DND-41 (cell line): Measurements from ENCODE around the gene DAPK3.

Experiments used
- ATAC-seq: fragments of 200-7000 bp; cut with Tn5 transposase; 3 replicates; pipeline ENCODE4 v1.9.1; 2021; ENCODE audit warnings: low read depth; ENCODE audit not compliant: insufficient read depth
- DNase-seq: peaks from one replicate; pipeline ENCODE4 v3.0.0-alpha.2; 2020
- H2AFZ ChIP-seq: 2 replicates; pipeline ENCODE4 v1.6.0; 2012; ENCODE audit warnings: low read depth, low read length
- H3K27ac ChIP-seq: 2 replicates; pipeline ENCODE4 v1.5.1; 2012; ENCODE audit warnings: low read length, inconsistent platforms
- H3K27me3 ChIP-seq: fragments of 200-600 bp; sonication (generic); 2 replicates; pipeline ENCODE4 v1.6.0; 2012; ENCODE audit warnings: low read length, mild to moderate bottlenecking, inconsistent platforms; ENCODE audit not compliant: insufficient read depth, poor library complexity
- H3K36me3 ChIP-seq: 2 replicates; pipeline ENCODE4 v1.5.1; 2012; ENCODE audit warnings: low read length, inconsistent platforms; ENCODE audit not compliant: insufficient read depth
- H3K4me1 ChIP-seq: 2 replicates; pipeline ENCODE4 v1.5.1; 2012; ENCODE audit warnings: mild to moderate bottlenecking, low read length; ENCODE audit not compliant: insufficient read depth
- H3K4me2 ChIP-seq: 2 replicates; pipeline ENCODE4 v1.6.0; 2012; ENCODE audit warnings: mild to moderate bottlenecking, moderate library complexity, low read length, inconsistent platforms; ENCODE audit not compliant: insufficient read depth
- H3K4me3 ChIP-seq, 2 experiments: fragments of 200-600 bp in 1 of 2; shearing (Covaris generic) in 1 of 2; 2 replicates each; pipeline ENCODE4 v1.5.1; 2012 to 2016; ENCODE audit warnings: inconsistent platforms in 2 of 2, low read length in 2 of 2, mild to moderate bottlenecking in 2 of 2, low read depth in 1 of 2, moderate library complexity in 1 of 2
- H3K79me2 ChIP-seq: 2 replicates; pipeline ENCODE4 v1.6.0; 2012; ENCODE audit warnings: low read length, inconsistent platforms; ENCODE audit not compliant: insufficient read depth
- H3K9ac ChIP-seq: 2 replicates; pipeline ENCODE4 v1.6.0; 2012; ENCODE audit warnings: low read depth, mild to moderate bottlenecking, inconsistent platforms, low read length, moderate library complexity
- H3K9me3 ChIP-seq: 2 replicates; pipeline ENCODE4 v1.5.1; 2012; ENCODE audit warnings: low read length, moderate library complexity, mild to moderate bottlenecking, inconsistent platforms; ENCODE audit not compliant: insufficient read depth, severe bottlenecking
- H4K20me1 ChIP-seq: 2 replicates; pipeline ENCODE4 v1.6.0; 2012; ENCODE audit warnings: low read length; ENCODE audit not compliant: insufficient read depth
- CTCF ChIP-seq: IDR thresholded peaks from 2 replicates; pipeline ENCODE4 v1.5.1; 2012; ENCODE audit warnings: borderline replicate concordance, low read length, moderate library complexity, mild to moderate bottlenecking; ENCODE audit not compliant: poor library complexity, severe bottlenecking; ENCODE audit errors: extremely low read depth
- EZH2 ChIP-seq: IDR thresholded peaks from 3 replicates; pipeline ENCODE4 v1.6.1; 2012; ENCODE audit warnings: borderline replicate concordance, low read depth, mild to moderate bottlenecking, moderate library complexity, low read length, inconsistent platforms; ENCODE audit not compliant: severe bottlenecking

The DAPK3 gene

GRCh38 chr19:3914199-3914598 is 56.7 kb downstream of the DAPK3 start:
- ATAC-seq = no peak
- H2AFZ ChIP-seq = no peak overlapping the region
- H3K36me3 ChIP-seq = no peaks in the 10 kb centered on the region
- no peak overlapping the region for H3K27ac ChIP-seq
- H3K4me1 ChIP-seq = no peaks in the 10 kb centered on the region
- H3K27me3 ChIP-seq = no peaks in the 10 kb centered on the region
- no peak overlapping the region for H3K9ac ChIP-seq
- no peak overlapping the region for H3K4me3 ChIP-seq
- TF ChIP-seq EZH2 (no peak), CTCF (no peak)
- no peaks in the 10 kb centered on the region for H3K79me2 ChIP-seq
- DNase-seq = no peak
- H3K9me3 ChIP-seq = peaks cover 2% of the 10 kb centered on the region
- no peaks in the 10 kb centered on the region for H4K20me1 ChIP-seq
- H3K4me2 ChIP-seq = no peak overlapping the region

- no peak overlapping the region for H3K9ac ChIP-seq
- no peak overlapping the region for H3K4me3 ChIP-seq
- no peaks in the 10 kb centered on the region for H3K4me1 ChIP-seq
- H3K27ac ChIP-seq = no peak overlapping the region
- H3K27me3 ChIP-seq = no peaks in the 10 kb centered on the region
- H2AFZ ChIP-seq = no peak overlapping the region
- no peaks in the 10 kb centered on the region for H4K20me1 ChIP-seq
- TF ChIP-seq CTCF (no peak), EZH2 (no peak)
- no peaks in the 10 kb centered on the region for H3K36me3 ChIP-seq
- no peak overlapping the region for H3K4me2 ChIP-seq
- no peak for ATAC-seq
- H3K79me2 ChIP-seq = no peaks in the 10 kb centered on the region
- peaks cover 2% of the 10 kb centered on the region for H3K9me3 ChIP-seq
- DNase-seq = no peak
Observed at GRCh38 chr19:3910105-3910504, 60.8 kb downstream of the DAPK3 start.
